HK-2 (cell line): Measurements from ENCODE around the gene CKS1B.
A peak's percentile ranks its signal among the peaks of the same experiment; 100 is the strongest.
"Not testable (repeated sequence)": the region's sequence is repeated elsewhere in the genome, so short reads cannot be mapped to it uniquely, and the experiment has no call there.

Experiments
- DNase-seq: peaks from one replicate; pipeline ENCODE4 v3.0.0-alpha.2; 2018; ENCODE audit not compliant: unreplicated experiment

The CKS1B gene

DNA sequence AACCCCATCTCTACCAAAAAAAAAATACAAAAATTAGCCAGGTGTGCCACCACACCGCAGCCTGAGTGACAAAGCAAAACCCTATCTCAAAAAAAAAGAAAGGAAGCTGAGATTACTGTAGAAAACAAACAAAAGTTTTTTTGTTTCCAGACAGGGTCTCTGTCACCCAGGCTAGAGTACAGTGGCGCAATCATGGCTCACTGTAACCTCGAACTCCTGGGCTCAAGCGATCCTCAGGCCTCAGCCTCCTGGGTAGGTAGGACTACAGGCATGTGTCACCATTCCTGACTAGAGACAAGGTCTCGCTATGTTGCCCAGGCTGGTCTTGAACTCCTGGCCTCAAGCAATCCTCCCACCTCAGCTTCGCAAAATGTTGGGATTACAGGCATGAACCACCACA, 10.1 kb upstream of the CKS1B start:
- DNase-seq: no peak

DNA sequence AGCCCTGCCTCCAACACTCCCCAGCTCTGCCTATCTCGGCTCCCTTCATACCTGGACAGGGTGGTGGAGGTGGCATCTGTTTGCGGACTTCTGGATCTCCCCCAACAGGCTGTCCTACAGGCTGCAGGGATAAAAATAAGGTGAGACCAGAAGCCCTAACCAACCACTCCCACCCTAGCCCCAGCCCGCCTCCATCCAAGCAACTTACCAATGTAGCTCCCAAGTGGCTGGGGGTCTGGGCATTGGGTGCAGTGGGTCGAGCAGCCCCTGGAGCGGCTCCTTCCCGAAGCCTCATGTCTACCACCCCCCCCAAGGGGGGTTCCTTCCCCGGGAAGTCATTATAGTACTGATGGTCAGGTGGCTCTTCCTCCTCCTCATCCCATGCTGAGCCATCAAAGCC, 8.4 kb upstream of the CKS1B start:
- DNase-seq: no peak

DNA sequence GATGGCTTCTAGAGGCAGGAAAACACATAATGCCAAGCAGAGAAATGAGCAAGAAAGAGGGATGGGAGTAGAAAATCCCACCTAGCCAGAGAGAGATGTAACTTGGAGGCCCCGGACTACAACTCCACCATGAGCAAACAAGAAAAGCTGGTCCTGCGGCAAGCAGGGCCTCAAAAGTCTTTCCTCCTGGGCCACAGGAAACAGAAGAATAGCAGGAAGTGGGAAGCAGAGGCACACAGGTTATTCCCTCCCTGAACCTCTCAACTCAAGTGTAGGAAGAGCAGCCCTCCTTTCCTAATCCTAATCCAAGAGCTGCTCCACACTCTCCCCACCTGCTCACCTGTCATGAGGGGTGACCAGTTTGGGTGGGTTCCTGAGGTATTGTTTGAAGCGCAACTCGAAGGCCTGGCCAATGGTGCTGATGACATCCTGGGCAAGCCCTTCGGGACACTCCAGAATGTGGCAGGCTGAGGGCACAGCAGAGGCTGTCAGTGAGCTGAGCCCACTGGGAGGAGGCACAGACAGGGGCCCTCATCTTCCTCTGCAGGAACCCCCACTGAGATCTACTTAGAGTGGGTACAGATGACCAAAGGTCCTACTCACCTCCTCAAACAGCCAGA, 7.0 kb upstream of the CKS1B start:
- no peak for DNase-seq

DNA sequence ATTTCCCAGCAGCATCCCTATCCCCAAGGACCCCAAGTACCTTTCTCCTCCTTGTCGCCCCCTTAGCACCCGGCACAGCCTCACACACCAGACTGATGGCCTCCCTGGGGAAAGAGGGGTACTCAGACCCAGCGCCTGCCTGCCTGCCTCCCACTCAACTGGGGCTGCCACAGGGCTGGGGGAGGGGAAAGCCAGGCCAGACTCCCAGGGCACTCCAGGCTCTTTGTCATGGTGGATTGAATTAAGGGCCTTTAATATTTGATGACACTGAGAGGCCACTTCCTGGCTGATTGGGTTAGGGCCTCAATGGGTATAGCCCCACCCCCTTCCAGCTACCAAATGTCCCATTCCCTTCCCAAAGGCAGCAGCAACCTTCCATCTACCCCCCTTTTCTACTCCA, 5.8 kb upstream of the CKS1B start:
- DNase-seq: no peak

DNA sequence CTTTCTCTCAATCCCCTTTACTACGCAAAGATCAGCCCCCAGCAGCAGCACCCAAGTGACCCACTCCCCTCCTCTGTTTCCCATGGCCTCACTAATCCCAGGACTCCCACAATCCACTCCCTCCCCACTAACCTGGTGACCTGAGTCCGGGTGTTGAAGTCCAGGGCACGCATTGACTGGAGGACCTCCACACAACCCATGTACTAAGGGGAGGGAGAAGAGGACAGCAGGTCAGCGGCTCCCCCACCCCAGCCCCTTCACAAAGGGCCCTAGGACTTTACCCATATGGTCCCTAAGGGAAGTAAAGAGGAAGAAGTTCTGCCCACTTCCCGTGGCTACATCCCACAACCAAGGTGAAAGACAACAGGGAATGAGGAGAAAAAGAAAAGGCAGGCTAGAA, 5.2 kb upstream of the CKS1B start:
- DNase-seq: no peak

DNA sequence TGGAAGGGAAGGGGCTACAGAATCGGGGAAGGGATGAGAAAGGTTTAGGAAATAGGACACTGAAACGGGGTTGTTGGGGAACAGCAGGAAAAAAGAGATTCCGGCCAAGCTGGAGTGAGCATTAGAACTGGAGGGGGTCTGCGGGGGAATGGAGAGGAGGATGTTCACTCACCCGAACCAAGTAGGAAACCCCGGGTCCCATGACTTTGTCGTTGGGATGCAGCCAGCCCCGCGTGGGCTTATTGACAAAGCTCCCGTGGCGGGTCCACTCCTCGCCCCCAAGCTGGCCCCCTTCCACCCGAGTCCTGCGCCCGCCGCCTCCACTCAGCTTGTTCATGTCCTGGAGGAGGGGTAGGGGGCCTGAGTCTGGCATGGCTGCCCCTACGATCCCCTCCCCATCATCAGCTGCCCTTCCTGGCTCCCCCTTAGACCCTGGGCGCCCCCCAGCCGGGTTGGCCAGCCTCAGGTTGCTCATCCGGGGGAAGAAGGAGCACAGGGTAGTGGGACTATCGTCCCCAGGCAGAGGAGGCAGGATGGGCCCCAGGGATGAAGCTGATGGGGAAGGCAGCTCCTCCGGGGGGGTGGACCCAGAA, 4.5 kb upstream of the CKS1B start:
- no peak for DNase-seq

DNA sequence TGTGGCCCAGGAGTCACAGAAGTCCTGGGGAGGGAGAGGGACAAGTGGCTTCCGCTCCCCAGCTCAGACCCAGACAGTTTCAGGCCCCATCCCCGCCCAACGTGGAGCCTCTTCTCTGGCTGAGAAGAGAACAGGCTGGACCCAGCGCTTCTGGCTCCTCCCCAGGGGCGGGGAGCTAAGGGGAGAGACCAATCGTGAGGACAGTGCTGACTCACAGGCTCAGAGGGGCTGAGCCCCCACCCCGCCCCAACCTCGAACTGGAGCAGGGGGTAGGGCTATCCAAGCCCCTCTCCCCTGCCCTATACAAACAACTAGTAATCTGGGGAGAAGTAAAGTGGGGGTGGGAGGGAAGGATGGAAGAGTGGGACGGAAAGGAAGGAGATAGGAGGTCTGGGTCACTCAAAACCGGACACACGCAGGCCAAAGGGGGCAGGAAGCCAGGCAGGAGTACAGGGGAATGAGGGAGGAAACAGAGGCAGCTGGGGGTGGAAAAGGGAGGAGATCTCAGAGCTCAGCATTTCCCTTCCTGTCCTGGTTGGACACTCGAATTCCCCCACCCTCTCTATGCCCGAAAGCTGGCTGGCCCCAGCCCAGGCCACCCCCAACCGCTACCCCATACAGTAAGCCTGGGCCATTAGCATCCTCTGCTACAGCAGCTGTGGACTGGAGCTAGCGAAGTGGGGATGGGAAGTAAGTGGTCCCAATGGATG, 3.7 kb upstream of the CKS1B start, which contains the start of gene SHC1:
Gene SHC1, minus strand, starts transcription at position 117 of the 710 bp plus-strand sequence. CDS start 221 bp downstream, outside the sequence.
- peak; percentile 92 for DNase-seq

DNA sequence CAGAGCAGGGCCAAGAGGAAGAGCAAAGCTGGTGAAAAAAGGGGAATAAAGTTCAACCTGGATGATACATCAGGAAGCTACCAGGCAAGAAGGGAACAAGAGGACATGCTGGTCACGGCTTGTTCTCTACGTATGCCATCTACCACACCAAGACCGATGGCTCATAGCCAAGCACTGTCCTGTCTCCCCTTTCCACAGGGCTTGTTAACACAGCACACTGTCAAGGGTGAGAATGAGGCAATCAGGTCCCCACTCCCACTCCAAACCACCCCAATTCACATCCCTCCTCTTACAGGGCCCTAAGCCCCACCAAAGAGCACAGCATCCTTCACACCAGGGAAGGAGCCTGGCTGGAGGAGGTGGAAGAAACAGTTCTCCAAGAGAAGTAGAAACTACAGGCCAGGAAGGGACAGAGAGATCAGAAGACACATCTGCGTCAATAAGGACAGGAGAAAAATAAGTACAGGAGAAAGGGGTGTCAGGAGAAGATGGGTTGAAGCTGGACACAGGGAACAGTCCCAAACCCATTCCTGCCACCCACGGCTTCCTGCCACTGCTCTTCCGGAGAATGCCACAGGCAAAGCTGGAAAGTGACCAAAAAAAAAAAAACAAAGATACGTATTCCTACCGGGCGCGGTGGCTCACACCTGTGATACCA, 3.0 kb upstream of the CKS1B start:
- DNase-seq: no peak

DNA sequence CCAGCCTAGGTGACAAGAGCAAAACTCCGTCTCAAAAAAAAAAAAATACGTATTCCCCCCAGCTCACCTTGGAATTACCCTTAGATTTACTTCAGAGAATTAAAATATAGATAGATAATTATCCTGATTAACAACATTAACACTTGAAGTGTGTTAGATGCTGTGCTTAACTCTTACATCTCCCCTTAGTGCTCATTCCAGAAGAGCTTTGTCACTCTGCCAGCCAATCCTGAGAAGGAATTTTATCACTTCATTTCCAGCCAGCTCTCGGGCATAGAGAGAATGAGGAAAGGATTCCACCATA, 2.3 kb upstream of the CKS1B start:
- DNase-seq: no peak

DNA sequence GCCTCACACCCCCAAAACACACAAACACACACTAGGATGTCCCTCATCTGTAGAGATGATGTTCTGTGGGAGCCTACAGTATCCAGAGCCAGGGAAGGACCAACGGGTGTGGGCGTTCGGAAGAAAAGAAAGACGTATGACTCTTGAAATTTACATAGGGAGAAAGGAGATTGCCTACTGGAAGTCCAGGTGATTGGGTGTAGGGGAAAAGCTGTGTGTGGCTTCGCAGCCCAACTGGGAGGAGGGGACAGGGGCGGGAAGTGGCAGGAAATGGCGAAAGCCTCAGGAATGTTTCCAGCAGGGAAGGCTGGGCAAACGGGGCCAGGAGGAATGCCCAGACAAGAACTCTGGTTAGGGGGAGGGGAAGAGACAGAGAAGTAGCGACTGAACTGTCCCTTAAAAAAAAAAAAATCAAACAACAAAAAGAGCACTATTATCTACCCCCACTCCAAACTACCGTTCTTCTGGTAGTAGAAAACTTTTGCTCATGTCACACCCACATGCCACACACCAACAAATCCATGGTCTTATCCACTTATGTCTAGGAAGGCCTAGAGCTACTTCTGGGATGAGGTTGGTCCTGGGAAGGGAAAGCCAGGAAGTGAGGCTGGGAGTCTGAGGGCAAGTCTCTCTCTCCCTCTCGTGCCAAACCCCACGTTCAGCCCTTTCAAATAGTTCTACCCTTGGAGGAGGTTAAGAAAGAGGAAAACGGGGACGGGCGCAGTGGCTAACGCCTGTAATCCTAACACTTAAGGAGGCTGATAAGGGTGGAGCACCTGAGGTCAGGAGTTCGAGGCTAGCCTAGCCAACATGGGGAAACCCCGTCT, 1.8 kb upstream of the CKS1B start:
- peak; percentile 94 for DNase-seq

DNA sequence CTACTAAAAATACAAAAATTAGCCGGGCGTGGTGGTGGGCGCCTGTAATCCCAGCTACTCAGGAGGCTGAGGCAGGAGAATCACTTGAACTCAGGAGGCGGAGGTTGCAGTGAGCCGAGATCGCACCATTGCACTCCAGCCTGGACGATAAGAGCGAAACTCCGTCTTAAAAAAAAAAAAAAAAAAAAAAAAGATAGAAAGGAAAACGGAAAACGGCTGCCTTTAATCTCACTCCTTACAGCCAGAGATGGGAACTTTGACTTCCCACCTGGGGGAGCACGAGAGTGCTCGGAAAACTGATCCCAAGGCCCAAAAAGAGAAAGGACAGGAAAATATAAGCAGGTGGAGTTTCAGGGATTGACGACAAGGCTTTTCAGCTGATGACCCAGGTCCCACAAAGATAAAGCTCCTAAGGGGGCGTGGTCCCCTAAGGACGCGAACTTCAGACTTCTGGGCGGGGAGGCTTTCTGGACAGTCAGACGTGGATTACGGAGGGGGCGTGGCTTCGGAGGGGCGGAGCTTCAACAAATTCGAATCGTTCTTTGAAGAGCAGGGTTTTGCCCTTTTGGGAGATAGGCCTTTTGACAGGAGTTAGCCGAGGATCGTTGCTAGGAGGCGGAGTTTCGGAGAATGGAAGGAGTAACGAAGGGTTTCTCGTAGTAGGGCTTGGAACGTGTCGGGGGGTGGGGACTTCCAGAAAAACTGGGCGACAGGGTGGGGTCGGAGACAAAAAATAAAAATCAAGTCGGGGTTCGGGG, 958 bp upstream of the CKS1B start:
- peak; percentile 97 for DNase-seq

DNA sequence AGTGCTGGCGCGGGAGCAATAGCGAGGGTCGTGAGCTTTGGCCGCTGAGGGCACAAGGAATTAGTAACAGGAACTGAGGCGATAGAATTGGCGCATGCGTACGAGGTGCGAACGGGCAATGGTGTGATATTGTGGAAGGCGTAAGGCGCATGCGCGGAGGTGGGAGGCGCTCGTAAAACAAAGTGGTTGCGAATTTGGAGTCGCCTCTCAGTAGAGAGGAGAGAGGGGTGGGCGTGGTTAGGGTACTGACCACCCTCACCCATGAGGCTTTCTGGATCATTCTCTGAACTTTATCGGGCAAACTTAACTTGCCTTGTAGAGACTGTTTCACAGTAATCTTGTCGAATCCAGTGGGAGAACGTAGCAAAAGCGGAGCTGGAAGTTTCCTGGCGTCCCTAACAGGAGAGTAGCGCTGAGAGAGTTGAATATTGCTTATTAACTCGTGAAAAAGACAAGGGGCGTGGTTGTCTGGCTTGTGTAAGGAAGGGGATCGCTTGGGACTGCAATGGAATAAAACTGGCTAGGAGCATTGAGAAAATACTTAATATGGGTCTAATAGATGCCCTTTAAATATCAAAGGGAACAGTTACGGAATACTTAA, 427 bp downstream of the CKS1B start:
- peak; percentile 97 for DNase-seq

DNA sequence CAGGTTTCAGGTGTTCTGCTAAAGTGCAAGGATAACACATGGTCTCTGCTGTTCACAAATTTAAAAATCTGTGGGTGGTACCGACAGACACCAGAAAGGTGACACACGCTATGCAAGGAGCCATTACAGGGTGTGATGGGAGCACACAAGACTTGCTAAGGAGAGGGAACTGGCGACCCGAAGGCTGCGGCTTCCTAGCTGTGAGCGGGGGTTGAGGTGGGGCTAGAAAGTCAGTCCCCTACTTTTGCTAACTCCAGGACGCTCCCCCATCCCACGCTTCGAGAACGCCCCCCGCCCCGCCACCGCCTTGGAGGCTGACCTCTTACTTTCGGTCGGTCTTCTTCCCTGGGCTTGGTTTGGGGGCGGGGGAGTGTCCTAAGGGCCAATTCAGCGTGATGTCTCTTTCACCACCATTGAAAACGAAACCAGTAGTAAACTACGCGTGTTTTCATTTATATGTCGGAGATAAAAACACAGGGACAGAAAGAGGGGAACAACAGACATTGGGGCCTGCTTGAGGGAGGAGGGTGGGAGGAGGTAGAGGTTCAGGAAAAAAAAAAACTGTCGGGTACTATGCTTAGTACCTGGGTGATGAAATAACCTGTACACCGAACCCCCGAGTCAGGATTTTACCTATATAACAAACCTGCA, 1.1 kb downstream of the CKS1B start:
- peak; percentile 54 for DNase-seq

DNA sequence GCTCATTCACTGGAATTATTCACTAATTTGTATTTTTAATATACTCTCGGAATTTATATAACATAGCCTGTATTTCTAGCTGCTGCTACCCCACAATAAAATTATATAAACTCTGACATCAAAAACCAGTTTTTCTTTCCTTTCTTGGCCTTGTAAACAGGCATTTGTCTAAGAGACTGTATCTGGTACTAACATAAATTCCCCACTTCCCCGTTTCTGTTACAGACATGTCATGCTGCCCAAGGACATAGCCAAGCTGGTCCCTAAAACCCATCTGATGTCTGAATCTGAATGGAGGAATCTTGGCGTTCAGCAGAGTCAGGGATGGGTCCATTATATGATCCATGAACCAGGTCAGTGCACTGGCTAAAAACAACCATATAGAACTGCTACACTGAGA, 3.3 kb downstream of the CKS1B start:
- not testable (repeated sequence) for DNase-seq

DNA sequence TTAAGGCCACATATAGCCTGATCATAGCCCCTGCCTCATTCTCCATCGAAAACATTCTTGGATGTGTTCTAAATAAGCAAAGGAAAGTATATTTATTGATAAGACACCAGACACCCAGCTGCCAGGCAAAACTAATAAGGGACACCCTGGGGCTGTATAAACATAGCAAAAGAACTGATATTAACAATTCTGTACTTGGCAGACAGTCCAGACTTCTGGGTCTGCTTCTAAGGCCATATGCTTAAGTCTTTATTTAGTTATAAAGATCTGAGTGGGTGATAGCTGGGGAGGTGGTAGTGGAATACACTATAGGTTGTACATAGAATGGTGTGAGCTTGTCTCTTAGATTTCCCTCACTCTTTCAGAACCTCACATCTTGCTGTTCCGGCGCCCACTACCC, 3.9 kb downstream of the CKS1B start:
- no peak for DNase-seq

DNA sequence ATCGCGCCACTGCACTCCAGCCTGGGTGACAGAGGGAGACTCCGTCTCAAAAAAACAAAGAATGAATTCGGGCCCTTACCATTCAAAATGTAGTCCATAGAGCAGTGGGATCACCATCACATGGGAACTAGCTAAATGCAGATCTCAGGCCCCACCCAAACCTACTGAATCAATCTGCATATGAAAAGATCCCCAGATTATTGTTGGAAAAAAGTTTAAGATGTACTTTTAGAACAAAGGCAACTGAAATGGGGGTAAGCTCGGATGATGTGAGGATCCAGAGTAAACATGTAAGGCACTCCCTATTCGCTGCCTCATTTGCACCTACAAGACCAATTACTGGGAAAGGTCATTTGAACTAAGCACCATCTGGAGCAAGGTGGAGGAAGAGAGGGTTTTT, 7.9 kb downstream of the CKS1B start:
- DNase-seq: no peak

DNA sequence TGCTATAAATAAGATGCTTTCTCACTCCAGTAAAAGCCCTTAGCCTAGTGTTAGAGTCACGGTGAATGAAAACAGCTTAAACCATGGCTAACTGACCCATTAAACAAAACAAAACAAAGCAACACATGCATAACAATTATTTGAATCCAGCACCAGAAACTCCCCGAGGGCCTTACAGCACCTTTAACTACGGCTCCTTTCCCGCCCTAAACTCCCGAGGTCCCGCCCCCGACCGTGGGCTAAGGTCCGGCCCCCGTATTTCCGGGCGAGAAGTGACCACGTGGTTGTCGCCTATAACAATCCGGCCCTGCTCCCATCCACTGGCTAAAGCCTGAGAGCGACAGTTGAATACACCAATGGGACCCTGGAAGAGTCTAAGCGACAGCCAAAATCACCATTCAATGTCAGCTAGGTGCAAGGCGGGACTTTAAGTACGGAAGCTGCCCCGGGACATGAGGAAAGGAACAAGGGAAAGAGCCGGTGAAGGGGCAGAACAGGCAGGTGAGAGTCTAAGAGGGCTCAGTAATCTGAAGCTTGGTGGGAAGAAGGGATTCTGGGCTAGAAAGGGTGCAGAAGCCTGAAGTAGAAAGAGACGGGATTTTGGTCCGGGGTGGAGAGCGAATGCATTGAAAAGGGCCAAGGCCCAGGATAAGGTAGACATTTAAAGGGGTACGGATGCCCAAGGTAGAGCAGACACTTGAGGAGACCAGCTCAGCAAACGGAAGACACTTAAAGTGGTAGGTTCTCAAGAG, 8.6 kb downstream of the CKS1B start, which contains the start of gene FLAD1:
Gene FLAD1, plus strand, starts transcription at position 448 of the 752 bp plus-strand sequence. CDS start 351 bp downstream, outside the sequence.
- peak; percentile 98 for DNase-seq

DNA sequence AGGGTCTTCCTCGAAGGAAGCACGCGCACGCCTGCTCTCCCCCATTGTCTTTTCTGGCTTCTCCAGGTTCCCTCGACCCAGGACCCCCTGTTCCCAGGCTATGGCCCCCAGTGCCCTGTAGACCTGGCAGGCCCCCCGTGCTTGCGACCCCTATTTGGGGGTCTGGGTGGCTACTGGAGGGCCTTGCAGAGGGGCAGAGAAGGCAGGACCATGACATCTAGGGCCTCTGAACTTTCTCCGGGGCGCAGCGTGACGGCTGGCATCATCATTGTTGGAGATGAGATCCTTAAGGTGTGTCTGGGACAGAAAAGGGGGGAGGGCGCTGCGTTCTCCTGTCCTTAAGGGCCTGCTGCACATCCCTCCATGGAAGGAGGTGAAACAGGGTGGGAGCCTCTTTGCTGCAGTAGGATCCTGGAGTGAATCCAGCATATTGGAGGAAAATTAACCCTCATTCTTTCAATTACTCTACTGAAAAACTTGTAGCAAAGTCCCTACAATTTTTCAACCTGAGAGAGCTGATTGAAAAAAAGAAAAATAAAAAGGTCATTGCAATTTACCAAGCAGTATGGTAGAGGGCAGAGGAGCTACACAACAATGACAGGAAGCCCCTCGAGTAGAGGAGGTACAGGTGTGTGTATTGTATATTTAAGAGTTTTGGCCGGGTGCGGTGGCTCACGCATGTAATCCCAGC, 9.4 kb downstream of the CKS1B start:
- no peak for DNase-seq

DNA sequence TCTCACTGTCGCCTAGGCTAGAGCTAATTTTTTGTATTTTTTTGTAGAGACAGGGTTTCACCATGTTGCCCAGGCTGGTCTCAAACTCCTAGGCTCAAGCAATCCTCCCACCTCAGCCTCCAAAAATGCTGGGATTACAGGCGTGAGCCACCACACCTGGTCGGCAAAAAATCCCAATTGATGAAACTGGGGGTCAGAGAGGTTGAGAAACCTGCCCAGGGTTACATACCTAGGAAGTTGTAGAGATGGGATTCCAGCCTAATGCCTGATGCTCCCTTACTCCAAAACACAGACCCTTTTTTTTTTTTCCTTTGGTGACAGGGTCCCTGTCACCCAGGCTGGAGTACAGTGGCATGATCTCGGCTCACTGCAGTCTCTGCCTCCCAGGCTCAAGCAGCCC, 12.3 kb downstream of the CKS1B start:
- not testable (repeated sequence) for DNase-seq
